Osteoblast (primary cell): ENCODE data around the gene RPL27. TPM values are rescaled to one million over a fixed set of nuclear protein-coding genes. Genes with fewer than 3 reads are reported as not detected.

Experiments
- DNase-seq: peaks from one replicate; pipeline ENCODE4 v3.0.0; 2011; ENCODE audit warnings: low spot score, mixed read lengths; ENCODE audit not compliant: insufficient read length; ENCODE audit errors: missing footprints
- H2AFZ ChIP-seq: 2 replicates; pipeline ENCODE4 v1.6.0; 2011; ENCODE audit warnings: mild to moderate bottlenecking, low read length
- H3K27ac ChIP-seq: 2 replicates; pipeline ENCODE4 v1.5.1; 2011; ENCODE audit warnings: mild to moderate bottlenecking, low read depth, low read length, moderate library complexity
- H3K27me3 ChIP-seq: 2 replicates; pipeline ENCODE4 v1.6.0; 2012; ENCODE audit warnings: mild to moderate bottlenecking, control low read depth, inconsistent platforms, low read length, moderate library complexity; ENCODE audit not compliant: insufficient read depth
- H3K36me3 ChIP-seq: 2 replicates; pipeline ENCODE4 v1.5.1; 2011; ENCODE audit warnings: mild to moderate bottlenecking, low read length, control low read depth, moderate library complexity; ENCODE audit not compliant: insufficient read depth
- H3K4me1 ChIP-seq: 2 replicates; pipeline ENCODE4 v1.5.1; 2011; ENCODE audit warnings: mild to moderate bottlenecking, low read length, control low read depth, moderate library complexity; ENCODE audit not compliant: insufficient read depth
- H3K4me2 ChIP-seq: 2 replicates; pipeline ENCODE4 v1.6.0; 2011; ENCODE audit warnings: mild to moderate bottlenecking, low read length; ENCODE audit not compliant: insufficient read depth
- H3K4me3 ChIP-seq: fragments of 200-600 bp; sonication (generic); 3 replicates; pipeline ENCODE4 v1.5.1; 2012; ENCODE audit warnings: mild to moderate bottlenecking, low read length, inconsistent platforms; ENCODE audit not compliant: insufficient read depth
- H3K79me2 ChIP-seq: 2 replicates; pipeline ENCODE4 v1.6.0; 2012; ENCODE audit warnings: mild to moderate bottlenecking, low read length, control low read depth, inconsistent platforms; ENCODE audit not compliant: insufficient read depth
- H3K9me3 ChIP-seq: 2 replicates; pipeline ENCODE4 v1.5.1; 2011; ENCODE audit warnings: low read depth, low read length, control low read depth
- H4K20me1 ChIP-seq: 2 replicates; pipeline ENCODE4 v1.6.0; 2012; ENCODE audit warnings: mild to moderate bottlenecking, low read length, control low read depth; ENCODE audit not compliant: insufficient read depth
- CTCF ChIP-seq: IDR thresholded peaks from 2 replicates; pipeline ENCODE4 v1.5.1; 2011; ENCODE audit warnings: mild to moderate bottlenecking, low read depth, low read length, moderate library complexity; ENCODE audit errors: extremely low read depth
- small RNA-seq: library from RNA; depleted of rRNA; stranded (forward); fragments of <200 nt; gene quantifications from one replicate; pipeline ENCODE3, GENCODE V24; 2012
- total RNA-seq: library from RNA; depleted of rRNA; stranded (reverse); fragments of >200 nt; gene quantifications from 2 replicates; pipeline ENCODE4 v1.2.3, GENCODE V29; 2012

The RPL27 gene
- total RNA-seq, 1 donor = 878 TPM

DNA sequence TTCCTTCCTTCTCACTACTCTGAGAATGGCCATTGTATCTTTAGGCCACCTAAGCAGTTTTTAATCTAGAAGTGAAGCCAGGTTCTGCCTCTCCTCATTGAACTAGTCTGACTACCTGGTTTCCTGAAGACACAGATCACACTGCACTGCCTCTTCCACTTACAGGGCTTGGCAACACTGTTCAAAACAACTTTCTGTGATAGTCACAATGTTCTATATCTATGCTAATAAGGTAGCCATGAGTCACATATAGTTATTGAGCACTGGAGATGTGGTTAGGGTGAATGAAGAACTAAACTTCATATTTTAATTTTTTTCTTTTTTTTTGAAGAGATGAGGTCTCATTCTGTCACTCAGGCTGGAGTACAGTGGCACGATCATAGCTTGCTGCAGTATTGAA is 53.8 kb downstream of the RPL27 start:
- Histone ChIP-seq H2AFZ (no peak overlapping the region), H3K9me3 (no peaks in the 10 kb centered on the region), H3K4me1 (no peaks in the 10 kb centered on the region), H3K4me3 (no peak overlapping the region), H3K79me2 (no peaks in the 10 kb centered on the region), H3K27me3 (no peaks in the 10 kb centered on the region), H3K27ac (no peak overlapping the region), H3K4me2 (no peak overlapping the region), H3K36me3 (peaks cover 3% of the 10 kb centered on the region), H4K20me1 (no peaks in the 10 kb centered on the region)
- DNase-seq = no peak
- no peak for TF ChIP-seq CTCF

Small RNAs within 50 kb of the gene (small RNA-seq; reads per million reads assigned to genes)
- gene AARSD1 = 0.22 reads per million

Other genes starting within 250 kb of the RPL27 start
- not detected in 2 replicates for gene RAMP2, start 237.2 kb upstream of the RPL27 start, total RNA-seq
- gene VPS25, start 225.0 kb upstream of the RPL27 start, total RNA-seq = 46.7 and 55.7 TPM in 2 replicates
- under 0.01 TPM in 1 of 2 replicates, not detected in the other for gene WNK4, start 217.8 kb upstream of the RPL27 start, total RNA-seq
- gene COA3, start 199.7 kb upstream of the RPL27 start, total RNA-seq = 44.2 and 47.4 TPM in 2 replicates
- gene CNTD1, start 199.6 kb upstream of the RPL27 start, total RNA-seq = 0.88 TPM in 1 of 2 replicates, not detected in the other
- gene BECN1, start 174.1 kb upstream of the RPL27 start, total RNA-seq = 94.8 and 104 TPM in 2 replicates
- gene PSME3, start 165.0 kb upstream of the RPL27 start, total RNA-seq = 79.9 and 81.1 TPM in 2 replicates
- gene AOC2, start 153.8 kb upstream of the RPL27 start, total RNA-seq = 0.72 and 0.88 TPM in 2 replicates
- under 0.01 TPM in 1 of 2 replicates, not detected in the other for gene AOC3, start 147.2 kb upstream of the RPL27 start, total RNA-seq
- gene G6PC1, start 97.6 kb upstream of the RPL27 start, total RNA-seq = not detected in 2 replicates
- 14.1 and 16.2 TPM in 2 replicates for gene AARSD1, start 34.0 kb upstream of the RPL27 start, total RNA-seq
- under 0.01 and 0.29 TPM in 2 replicates for gene PTGES3L, start 18.3 kb upstream of the RPL27 start, total RNA-seq
- gene RUNDC1, start 17.9 kb upstream of the RPL27 start, total RNA-seq = 8.8 and 10.1 TPM in 2 replicates
- gene IFI35, start 8.4 kb downstream of the RPL27 start, total RNA-seq = 28.6 and 45.2 TPM in 2 replicates
- gene VAT1, start 24.0 kb downstream of the RPL27 start, total RNA-seq = 441 and 449 TPM in 2 replicates
- gene RND2, start 26.8 kb downstream of the RPL27 start, total RNA-seq = 0.29 and 0.36 TPM in 2 replicates
- 5.4 and 7.7 TPM in 2 replicates for gene BRCA1, start 126.9 kb downstream of the RPL27 start, total RNA-seq
- gene NBR1, start 172.8 kb downstream of the RPL27 start, total RNA-seq = 115 and 121 TPM in 2 replicates
- gene TMEM106A, start 213.5 kb downstream of the RPL27 start, total RNA-seq = 5.1 and 5.6 TPM in 2 replicates
- gene CCDC200, start 230.2 kb downstream of the RPL27 start, total RNA-seq = not detected in 2 replicates
- gene RNU2-1, start 235.6 kb downstream of the RPL27 start, total RNA-seq = not detected in 2 replicates